HG02938 (cell line): ENCODE data around the gene FMN2.

Experiments used
- ATAC-seq: cut with Tn5 transposase; IDR thresholded peaks from one replicate; pipeline ENCODE4 v1.9.1; 2021; ENCODE audit warnings: mild to moderate bottlenecking, moderate library complexity; ENCODE audit not compliant: unreplicated experiment

Gene FMN2

DNA sequence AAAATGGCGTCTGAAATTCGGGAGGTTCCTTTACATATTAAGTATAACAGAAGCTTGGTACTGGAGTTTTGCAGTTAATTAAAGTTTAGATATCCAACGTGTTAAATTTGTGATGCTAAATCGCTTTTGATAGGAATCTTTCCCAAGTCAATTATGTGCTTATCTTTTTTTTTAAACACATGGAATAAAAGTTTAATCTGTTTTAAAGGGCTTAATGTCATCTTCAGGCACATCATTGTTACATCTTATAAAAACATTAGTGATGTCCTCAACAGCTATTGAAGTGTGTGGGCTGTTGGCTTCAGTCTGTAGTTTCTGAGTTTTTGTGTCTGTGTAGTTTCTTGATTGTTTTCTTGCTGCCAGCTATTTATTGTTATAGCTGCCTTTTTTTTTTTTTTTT, 5.3 kb downstream of the FMN2 start:
- no peak for ATAC-seq

DNA sequence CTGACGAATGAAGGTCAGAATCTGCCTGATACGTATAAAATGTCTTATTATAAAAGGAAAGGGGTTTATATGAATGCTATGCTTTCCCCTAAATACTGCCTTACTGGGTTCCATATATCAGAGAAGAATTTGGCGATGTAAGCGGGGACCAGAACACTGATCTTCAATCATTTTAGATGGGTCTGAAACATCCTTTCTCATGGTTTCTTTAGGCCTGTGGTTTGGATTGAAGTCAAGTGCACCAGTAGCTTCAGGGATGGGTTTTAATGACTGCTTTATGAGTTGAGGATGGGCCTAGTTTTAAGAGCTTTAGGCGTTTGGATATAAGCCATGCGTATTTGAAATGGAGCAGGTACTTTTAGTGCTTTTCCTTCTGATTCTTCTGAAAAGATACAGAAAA, 6.9 kb downstream of the FMN2 start:
- ATAC-seq: no peak

DNA sequence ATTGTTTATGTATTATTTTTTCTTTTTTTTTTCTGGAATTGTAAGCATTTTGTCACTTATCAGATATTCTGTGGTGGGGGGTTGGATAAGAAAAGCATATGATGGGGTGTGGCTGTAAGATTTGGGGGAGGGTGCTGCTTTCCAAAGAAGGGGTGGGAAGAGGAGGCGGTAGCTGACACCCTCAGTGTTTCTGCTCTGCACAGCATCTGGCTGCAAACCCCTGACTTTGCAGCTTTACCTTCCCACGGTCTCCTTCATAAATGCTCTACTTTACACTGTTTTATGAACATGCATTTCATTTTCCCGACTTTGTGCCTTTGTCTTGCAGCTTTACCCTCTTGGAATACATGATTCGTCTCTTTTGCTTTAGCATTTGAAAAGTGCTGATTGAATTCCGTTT, 7.6 kb downstream of the FMN2 start:
- no peak for ATAC-seq

DNA sequence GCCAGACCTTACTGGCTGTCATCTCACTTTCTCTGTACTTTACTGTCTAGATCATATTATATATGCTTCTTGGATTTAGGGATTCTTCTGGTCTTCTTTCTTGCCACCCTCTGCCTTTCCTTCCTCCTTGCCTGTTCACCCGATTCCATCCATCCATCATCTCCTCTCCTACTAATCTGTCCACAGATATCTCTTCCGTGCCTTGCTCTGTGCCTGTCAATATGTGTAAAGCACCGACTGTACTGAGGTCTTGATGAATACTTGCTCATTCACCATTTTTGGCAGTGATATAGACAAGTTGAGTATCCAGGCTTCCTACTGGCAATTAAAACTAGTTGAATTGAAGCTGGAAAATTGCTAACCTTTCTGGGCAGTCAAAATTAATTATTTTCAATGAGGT, 8.1 kb downstream of the FMN2 start:
- no peak for ATAC-seq

DNA sequence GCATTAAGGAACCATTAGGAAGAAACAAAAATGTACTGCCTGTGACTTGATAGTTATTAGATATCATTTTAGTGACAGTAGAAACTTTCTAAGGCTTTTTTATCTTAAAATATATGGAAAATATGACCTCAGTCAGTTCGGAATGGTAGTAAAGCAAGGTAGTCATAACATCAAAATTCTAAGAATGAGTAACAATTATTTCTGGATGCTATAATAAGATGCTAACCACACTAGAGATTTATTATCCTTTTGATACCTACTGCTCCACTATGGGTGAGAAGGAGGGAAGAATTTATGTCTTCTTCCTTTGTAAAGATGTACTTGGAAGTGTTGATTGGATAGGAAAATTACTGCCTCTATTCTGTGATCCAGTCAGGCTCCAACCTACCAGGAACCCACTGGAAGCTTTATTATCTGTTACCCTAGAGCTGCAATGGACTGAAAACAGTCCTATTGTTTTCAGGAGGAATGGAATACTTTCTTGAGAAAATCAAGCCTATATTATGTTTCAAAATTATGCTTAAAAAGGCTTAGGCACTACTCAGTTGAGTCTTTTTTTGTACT, 8.8 kb downstream of the FMN2 start:
- ATAC-seq: no peak

DNA sequence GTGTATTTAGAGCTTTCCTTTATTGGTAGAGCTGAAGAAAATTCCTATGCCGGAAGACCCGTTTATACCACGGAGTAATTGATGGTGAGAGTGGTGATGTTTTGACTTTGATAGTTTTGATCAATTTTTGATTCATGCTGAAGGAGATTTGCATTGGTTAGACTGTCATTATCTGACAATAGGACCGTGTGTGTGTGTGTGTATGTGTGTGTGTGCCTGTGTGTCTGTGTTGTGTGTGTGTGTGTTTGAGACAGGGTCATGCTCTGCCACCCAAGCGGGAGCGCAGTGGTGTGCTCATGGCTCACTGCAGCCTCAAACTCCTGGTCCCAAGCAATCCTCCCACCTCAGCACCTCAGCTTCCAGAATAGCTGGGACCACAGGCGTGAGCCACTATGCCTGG, 9.6 kb downstream of the FMN2 start:
- no peak for ATAC-seq

DNA sequence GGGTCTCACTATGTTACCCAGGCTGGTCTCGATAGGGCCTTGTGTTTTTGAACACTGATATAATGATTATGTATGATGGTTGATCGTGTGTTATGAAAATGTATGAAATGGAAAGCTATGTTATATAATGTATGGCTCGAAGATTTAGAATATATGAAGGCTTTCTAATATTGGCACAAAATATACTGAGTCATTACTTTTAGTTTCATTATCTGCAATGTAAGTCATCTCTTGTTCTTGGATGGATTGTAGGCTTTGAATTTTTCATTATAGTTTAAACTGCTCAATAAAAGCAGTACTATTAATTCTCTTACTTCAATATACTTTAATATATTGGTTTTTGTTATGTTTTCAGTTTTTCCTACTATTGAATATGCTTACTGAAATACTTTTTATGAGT, 10.1 kb downstream of the FMN2 start:
- no peak for ATAC-seq

DNA sequence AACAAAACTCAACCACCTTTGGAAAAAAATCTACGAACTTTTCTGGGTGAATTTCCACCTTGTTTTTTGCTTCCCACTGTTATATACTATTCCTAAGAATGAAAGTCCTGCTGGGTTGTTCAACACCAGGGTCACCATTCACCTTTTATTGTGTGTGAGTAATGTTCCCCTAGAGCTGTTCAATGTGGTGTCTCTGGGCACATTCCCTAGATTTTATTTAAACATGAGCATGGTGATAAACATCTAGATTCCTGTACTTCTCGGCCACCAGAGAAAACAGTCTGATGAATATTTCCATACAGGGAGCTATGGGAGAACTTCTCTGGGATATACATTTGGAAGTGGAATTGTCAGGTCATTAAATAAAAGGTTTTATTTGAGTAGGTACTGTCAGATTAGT, 13.0 kb downstream of the FMN2 start:
- no peak for ATAC-seq

DNA sequence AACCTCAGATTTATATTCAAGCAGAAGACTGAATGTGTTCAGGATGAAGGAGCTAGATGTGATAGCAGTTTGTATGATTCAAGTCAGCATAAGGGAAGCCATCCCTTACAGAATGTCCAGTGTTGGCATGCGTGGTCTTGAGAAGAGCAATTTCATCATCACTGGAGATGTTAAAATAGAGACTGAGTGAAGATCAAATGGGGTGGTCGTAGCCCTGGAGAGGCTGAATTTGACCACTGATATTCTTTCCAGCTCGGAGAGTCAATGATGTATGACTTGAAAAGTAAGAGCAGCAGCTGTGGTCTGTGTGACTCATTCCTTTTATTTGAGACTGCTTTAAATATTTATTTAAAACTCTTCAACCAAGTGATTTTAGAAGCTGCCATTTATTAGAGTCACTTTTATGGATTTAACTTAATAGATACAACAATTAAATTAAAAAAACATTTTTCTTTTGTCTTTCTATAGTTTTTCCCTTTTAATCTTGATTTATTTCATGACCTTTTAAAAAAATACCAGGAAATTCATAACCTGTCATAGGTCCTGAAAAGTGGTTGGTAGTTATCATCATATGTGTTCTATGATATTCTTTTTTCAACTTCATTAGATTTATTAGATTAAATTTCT, 15.5 kb downstream of the FMN2 start:
- no peak for ATAC-seq

DNA sequence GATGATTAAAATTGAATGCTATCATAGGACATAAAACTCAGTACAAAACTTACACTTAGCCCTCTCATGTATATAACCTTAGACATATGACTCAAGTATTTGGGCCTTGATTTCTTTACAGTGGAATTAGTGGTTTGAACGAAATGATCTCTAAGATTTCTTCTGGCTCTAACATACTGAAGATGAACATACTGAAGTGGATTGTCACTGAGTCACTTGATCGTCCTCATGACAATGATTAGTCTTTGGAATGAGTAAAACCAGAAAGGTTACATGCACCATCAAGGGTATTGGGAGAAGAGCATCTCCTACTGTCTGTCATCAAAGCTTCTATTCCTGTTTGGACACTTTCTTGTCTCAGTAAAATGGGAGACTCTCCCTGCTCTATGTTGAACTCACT, 17.4 kb downstream of the FMN2 start:
- ATAC-seq: no peak

DNA sequence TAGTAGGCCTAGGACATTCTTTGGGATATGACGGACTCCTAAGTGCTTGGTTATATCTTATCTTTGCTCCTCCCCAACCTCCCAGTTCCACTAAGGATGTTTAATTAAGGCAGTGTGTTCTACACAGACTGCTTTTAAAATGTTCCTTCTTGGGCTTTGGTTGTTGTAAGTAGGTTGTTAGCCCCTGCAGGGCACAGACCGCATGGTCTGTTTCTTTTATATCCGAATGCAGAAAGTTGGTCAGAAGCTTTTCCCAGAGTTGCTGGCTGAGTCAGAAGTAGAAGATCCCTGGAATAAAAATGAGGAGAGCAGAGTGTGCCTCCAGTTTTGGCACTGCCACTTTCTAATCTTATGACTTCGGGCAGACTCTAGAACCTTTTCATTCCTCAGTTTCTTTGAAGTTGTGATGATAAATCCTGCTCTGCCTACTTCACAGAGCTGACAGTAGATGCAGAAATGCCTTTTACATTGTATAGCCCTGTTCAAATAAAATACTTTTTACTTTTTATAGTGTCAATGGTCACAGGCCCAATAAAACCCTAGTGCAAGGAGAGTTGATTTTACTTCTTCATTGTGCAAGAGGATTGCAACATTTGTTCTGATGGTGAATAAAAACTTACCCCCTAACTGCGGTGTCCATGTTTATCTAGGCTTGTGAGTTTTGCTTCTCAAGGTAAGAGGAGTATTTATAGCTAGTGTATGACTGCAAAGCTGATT, 18.4 kb downstream of the FMN2 start:
- no peak for ATAC-seq

DNA sequence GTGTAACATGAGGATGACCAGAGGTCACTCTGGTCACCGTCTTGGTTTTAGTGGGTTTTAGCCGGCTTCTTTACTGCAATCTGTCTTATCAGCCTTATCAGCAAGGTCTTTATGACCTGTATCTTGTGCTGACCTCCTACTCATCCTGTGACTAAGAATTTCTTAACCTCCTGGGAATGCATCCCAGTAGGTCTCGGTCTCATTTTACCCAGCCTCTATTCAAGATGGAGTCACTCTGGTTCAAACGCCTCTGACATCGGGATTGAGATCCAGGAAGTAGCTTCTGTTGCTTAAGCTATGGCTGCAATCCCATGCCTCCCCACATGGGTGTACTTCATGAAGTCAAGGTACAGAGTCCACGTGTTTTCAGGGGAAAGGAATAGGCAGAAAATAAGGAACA, 19.9 kb downstream of the FMN2 start:
- no peak for ATAC-seq

DNA sequence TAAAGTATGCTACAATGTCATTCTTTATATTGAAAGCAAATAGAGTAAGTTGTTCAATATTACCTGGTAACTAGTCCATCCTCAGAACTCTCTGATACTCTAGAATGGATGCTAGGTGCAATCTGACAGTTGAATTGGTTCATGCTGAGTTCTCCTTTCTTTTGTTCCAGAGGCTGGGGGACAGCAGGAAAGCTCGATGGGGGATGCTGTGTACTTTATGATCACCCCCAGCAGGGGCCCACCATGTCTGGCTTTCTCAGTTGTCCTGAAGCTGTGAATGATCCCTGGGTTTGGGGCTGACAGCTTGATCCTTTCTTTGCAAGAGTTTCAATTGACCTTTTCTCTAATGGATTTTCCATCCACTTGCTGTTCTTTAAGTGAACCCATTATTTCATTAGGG, 22.5 kb downstream of the FMN2 start:
- no peak for ATAC-seq

DNA sequence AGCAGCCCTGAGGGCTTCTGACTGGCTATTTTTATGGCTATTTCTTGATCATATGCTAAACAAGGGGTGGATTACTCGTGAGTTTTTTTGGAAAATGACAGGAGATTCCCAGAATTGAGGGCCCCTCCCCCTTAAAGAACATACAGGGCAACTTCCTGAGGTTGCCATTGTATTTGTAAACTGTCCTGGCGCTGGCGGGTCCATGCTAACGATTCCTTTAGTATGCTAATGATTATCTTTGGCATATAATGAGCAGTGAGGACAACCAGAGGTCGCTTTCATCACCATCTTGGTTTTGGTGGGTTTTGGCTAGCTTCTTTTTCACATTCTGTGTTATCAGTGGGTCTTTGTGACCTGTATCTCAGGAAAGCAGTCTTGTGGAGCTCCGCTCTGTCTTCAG, 24.1 kb downstream of the FMN2 start:
- ATAC-seq: no peak

DNA sequence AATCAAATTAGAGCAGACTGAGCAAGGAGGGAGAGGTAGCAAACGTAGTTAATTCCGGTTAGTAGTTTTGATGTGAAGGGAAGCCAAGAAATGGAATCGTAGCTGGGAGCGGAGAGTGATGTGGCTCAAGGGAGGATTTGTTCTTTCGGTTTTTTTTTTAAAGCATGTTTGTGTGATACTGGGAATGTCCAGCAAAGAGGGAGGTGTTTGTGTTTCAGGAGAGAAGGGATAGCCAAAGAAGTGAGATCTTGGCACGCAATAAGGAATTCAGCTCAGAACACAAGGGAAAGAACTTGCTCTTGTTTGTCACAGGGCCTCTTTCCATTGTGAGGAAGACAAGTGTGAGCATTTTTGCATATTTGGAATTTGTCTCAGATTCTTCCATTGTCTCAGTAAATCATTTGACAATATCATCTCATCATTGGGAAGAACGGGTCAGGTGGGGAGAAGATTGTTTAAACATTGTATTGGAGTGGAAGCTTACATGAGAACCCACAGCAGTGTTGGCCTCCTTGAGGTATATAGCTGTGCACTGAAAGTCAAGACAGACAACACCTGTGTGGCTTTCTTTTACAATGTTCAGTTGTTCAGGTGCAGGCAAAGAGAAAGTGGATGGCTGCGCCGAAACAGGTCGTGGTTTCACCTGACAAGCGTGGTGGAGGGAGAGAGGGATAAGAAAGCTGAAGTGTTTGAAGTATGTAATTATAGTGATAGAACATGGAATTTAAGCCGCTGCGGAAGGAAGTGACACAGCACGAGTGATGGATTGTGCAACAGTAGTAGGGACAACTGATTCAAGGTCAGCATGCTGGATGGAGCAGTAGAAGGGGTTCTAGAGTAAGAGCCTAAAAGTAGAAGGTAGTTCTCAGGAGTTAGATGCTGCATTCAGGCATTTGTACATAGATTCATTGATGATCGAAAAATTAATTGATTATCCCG, 25.4 kb downstream of the FMN2 start:
- ATAC-seq: no peak

DNA sequence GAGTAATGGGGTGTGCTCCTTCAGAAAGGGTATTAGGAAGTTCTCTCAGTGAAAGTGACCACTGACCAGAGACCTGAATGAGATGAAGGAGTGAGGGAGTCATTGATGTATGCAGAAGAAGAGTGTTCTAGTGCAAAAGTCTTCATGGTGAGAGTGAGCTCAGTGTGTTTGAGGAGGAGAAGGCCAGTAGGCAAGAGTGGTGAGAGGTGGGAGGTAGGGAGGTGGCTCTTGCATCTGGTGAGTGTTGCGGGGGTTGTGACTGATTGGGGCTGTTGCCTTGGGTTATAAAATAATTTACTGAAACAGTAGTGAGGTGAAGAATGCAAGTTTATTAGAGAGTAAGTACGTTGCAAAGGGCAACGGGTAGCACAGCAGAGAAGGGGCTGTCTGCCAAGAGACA, 26.2 kb downstream of the FMN2 start:
- ATAC-seq: no peak

DNA sequence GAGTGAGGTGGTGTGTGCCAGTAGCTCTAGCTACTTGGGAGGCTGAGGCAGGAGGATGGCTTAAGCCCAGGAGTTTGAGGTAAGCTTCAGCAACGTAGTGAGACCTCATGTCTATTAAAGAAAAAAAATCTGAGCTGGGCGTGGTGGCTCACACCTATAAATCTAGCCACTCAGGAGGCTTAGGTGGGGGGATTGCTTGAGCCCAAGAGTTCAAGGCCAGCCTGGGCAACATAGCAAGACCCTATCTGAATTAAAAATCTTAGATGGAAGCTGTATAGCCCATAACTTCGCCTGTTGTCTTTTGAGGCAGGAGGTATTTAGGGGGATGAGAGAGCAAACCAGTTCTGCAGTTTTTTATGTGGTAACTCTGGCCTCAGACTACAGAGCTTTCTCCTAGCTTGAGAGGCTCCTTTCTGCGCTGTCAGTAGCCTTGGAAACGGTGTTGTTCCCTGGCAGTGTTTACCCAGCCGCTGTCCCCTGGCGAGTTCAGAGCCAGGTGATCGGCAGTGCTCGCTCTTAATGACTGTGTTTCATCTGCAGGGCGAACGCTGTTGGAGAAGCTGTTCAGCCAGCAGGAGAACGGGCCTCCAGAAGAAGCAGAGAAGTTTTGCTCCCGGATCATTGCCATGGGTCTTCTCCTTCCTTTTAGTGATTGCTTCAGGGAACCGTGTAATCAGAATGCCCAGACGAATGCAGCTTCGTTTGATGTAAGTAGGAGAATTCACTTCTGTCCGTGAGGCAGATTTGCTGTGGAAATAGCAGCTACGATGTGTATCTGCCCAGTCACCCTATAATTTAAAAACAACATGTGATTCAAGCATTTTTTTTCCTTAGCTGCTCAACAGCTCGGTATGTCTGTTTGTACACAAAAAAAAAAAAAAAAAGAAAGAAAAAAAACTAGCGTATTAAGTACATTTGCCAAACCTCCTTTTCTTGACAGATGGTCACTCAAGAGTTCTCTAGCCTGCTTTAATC, 31.2 kb downstream of the FMN2 start:
- no peak for ATAC-seq

DNA sequence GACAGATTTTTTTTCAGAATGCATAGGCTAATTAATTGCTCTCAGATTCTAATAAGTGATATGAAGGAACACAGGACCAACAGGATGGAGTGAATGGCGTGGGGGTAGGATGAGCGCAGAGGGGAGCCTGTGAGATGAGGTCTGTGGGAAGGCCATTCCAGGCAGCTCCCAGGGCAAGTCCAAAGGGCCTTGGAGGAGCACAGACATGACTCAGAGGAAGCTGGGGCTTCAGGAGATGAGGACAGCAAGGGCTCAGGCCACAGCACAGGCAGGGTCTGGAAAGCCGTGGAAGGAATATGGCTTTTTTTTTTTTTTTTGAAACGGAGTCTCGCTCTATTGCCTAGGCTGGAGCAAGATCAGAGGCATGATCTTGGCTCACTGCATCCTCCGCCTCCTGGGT, 35.1 kb downstream of the FMN2 start:
- no peak for ATAC-seq

DNA sequence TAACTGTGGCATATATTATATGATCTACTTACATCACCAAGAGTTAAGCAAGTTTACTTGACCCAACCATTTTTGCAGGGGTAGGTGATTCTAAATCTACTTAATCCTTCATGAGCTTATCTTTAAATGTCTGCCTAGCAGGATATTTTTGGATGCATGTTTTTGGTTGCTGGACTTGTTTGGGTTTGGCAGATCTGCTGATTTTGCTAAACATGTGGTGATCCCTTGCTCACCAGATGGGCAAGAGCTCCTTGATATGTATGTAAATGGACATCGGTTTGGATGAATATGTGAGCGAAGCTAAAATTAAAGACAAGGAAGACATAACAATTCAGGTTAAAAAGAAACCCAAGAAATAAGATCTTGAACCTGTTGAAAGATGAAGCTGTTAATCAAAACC, 36.7 kb downstream of the FMN2 start:
- ATAC-seq: no peak

DNA sequence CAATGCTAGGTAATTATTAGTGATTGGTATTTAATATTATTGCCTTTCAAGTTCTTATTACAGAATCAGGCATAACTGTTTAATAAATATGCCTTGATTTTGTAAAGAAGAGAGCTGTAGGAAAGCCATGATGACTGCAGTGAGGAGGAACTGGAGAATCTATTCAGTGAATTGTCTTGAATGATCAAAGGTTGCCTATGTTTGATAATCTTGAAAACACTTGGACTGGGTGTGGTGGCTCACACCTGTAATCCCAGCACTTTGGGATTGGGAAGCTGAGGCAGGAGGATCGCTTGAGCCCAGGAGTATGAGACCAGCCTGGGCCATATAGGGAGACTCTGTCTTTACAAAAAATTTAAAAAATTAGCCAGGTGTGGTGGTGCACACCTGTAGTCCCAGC, 42.4 kb downstream of the FMN2 start:
- no peak for ATAC-seq
